ENCODE results near the gene RGCC.

DNA sequence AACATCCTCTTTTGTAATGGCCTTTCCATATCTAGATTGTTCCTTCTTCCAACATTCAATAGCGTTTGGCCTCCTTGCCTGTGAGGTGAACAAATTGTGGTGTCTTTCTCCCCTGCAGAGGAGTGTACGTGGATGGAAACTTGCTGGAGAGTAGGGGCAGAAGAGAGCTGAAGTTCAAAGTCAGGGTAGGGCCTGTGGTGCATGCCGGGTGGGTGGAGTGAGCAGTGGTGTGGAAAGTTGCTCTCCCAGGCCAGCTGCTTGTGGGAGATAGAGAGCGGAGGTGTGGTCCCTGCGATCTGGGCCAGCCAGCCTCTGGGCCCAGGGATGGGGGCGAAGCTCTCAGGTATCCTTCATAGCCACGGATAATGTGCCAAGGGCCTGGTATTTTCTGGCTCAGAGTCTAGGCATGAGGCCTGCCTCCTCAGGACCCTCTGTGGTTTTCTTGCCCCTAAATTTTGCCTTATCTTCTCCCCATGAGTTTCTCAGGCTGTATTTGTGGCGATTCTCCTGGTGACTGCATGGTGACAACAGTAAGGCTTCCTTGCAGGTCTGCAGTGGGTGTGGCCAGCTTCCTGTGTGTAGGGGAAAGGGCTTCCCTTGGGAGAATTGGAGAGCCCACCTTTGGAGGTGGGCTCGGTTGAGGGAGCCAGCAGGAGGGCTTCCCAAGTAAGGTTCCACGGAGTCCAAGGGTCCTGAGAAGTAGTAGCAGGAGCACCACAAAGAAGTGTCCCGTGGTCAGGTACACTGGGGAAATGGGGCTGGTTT is 6.7 kb downstream of the RGCC start:
- TF ChIP-seq, protein P1, sequence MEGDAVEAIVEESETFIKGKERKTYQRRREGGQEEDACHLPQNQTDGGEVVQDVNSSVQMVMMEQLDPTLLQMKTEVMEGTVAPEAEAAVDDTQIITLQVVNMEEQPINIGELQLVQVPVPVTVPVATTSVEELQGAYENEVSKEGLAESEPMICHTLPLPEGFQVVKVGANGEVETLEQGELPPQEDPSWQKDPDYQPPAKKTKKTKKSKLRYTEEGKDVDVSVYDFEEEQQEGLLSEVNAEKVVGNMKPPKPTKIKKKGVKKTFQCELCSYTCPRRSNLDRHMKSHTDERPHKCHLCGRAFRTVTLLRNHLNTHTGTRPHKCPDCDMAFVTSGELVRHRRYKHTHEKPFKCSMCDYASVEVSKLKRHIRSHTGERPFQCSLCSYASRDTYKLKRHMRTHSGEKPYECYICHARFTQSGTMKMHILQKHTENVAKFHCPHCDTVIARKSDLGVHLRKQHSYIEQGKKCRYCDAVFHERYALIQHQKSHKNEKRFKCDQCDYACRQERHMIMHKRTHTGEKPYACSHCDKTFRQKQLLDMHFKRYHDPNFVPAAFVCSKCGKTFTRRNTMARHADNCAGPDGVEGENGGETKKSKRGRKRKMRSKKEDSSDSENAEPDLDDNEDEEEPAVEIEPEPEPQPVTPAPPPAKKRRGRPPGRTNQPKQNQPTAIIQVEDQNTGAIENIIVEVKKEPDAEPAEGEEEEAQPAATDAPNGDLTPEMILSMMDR (IDR thresholded peaks at IDR 0.05), result no peak
- no peak for TF ChIP-seq POLR2A (IDR thresholded peaks at IDR 0.05)

All from Peyer's patch (tissue), 4 donors.